ENCODE measurements around the gene PFKL. TPM values are rescaled to one million over a fixed set of nuclear protein-coding genes. Genes with fewer than 3 reads are reported as not detected.

PFKL gene
- polyA plus RNA-seq, 4 donors = 138 to 281 (median 216) TPM

- H3K4me3 ChIP-seq (ENCODE audit: low read depth in 1 of 3, low read length in 3 of 3) = no peak overlapping the region
- no peaks in the 10 kb centered on the region for H3K4me1 ChIP-seq (ENCODE audit: control insufficient read depth in 3 of 3, insufficient read depth in 2 of 3, low read depth in 1 of 3, low read length in 2 of 3)
- H3K36me3 ChIP-seq (ENCODE audit: control insufficient read depth in 3 of 3, insufficient read depth in 2 of 3, low read depth in 1 of 3, low read length in 3 of 3) = no peaks in the 10 kb centered on the region
- H3K27me3 ChIP-seq (ENCODE audit: control insufficient read depth in 3 of 3, insufficient read depth in 3 of 3, low read length in 3 of 3) = peaks cover 0 to 9% (median 0%) of the 10 kb centered on the region in 3 donors
- FAIRE-seq (no peak), DNase-seq (no peak)
- no peak overlapping the region for H3K27ac ChIP-seq (ENCODE audit: low read depth in 1 of 3, low read length in 2 of 3)
- H3K9me3 ChIP-seq (ENCODE audit: control insufficient read depth in 2 of 2, insufficient read depth in 1 of 2, low read depth in 1 of 2, low read length in 1 of 2) = no peaks in the 10 kb centered on the region
- 85 to 89% (median 86%) methylated on average over 24 of the region's 24 CpGs for WGBS, 3 donors
Measured at GRCh38 chr21:44374601-44375280, 74.9 kb downstream of the PFKL start.

DNA sequence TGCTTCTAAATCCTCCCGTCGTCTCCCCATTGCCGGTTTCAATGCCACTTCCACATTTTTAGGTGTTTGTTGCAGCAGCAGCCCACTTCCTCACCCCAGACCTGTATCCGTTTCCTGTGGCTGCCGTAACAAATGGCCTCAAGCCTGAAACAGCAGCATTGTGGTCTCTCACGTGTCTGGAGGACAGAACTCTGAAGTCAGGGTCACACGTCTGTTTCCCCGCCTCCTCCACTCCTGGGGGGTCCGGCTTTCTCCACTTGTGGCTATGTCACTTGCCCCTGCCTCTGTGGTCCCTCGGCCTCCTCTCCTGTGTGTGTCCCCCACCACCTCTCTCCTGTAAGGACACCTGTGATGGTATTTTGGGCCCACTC is 75.4 kb downstream of the PFKL start:
- FAIRE-seq (no peak), DNase-seq (peak in 1 of 2 donors; percentile 50)
- H3K27ac ChIP-seq (ENCODE audit: low read depth in 1 of 3, low read length in 2 of 3) = no peak overlapping the region
- H3K4me3 ChIP-seq (ENCODE audit: low read depth in 1 of 3, low read length in 3 of 3) = no peak overlapping the region
- H3K36me3 ChIP-seq (ENCODE audit: control insufficient read depth in 3 of 3, insufficient read depth in 2 of 3, low read depth in 1 of 3, low read length in 3 of 3) = no peaks in the 10 kb centered on the region
- peaks cover 0 to 6% (median 0%) of the 10 kb centered on the region in 3 donors for H3K27me3 ChIP-seq (ENCODE audit: control insufficient read depth in 3 of 3, insufficient read depth in 3 of 3, low read length in 3 of 3)
- WGBS, 3 donors = 61 to 76% (median 67%) methylated on average over 10 of the region's 10 CpGs
- no peaks in the 10 kb centered on the region for H3K4me1 ChIP-seq (ENCODE audit: control insufficient read depth in 3 of 3, insufficient read depth in 2 of 3, low read depth in 1 of 3, low read length in 2 of 3)
- H3K9me3 ChIP-seq (ENCODE audit: control insufficient read depth in 2 of 2, insufficient read depth in 1 of 2, low read depth in 1 of 2, low read length in 1 of 2) = no peaks in the 10 kb centered on the region

GRCh38 chr21:44375761-44376241 is 75.9 kb downstream of the PFKL start:
- WGBS, 3 donors = 84 to 90% (median 87%) methylated on average over 19 of the region's 19 CpGs
- H3K9me3 ChIP-seq (ENCODE audit: control insufficient read depth in 2 of 2, insufficient read depth in 1 of 2, low read depth in 1 of 2, low read length in 1 of 2) = no peaks in the 10 kb centered on the region
- no peak overlapping the region for H3K27ac ChIP-seq (ENCODE audit: low read depth in 1 of 3, low read length in 2 of 3)
- H3K27me3 ChIP-seq (ENCODE audit: control insufficient read depth in 3 of 3, insufficient read depth in 3 of 3, low read length in 3 of 3) = peaks cover 0 to 2% (median 0%) of the 10 kb centered on the region in 3 donors
- DNase-seq (no peak), FAIRE-seq (no peak)
- no peaks in the 10 kb centered on the region for H3K36me3 ChIP-seq (ENCODE audit: control insufficient read depth in 3 of 3, insufficient read depth in 2 of 3, low read depth in 1 of 3, low read length in 3 of 3)
- no peaks in the 10 kb centered on the region for H3K4me1 ChIP-seq (ENCODE audit: control insufficient read depth in 3 of 3, insufficient read depth in 2 of 3, low read depth in 1 of 3, low read length in 2 of 3)
- no peak overlapping the region for H3K4me3 ChIP-seq (ENCODE audit: low read depth in 1 of 3, low read length in 3 of 3)

- 87 to 91% (median 88%) methylated on average over 9 of the region's 9 CpGs for WGBS, 3 donors
- no peaks in the 10 kb centered on the region for H3K9me3 ChIP-seq (ENCODE audit: control insufficient read depth in 2 of 2, insufficient read depth in 1 of 2, low read depth in 1 of 2, low read length in 1 of 2)
- FAIRE-seq = no peak
Measured at GRCh38 chr21:44376606-44377005, 76.8 kb downstream of the PFKL start.

More at GRCh38 chr21:44376606-44377005, 76.8 kb downstream of the PFKL start:
- Histone ChIP-seq H3K27ac (ENCODE audit: low read depth in 1 of 3, low read length in 2 of 3) (no peak overlapping the region), H3K4me3 (ENCODE audit: low read depth in 1 of 3, low read length in 3 of 3) (no peak overlapping the region), H3K4me1 (ENCODE audit: control insufficient read depth in 3 of 3, insufficient read depth in 2 of 3, low read depth in 1 of 3, low read length in 2 of 3) (no peaks in the 10 kb centered on the region), H3K27me3 (ENCODE audit: control insufficient read depth in 3 of 3, insufficient read depth in 3 of 3, low read length in 3 of 3) (no peaks in the 10 kb centered on the region), H3K36me3 (ENCODE audit: control insufficient read depth in 3 of 3, insufficient read depth in 2 of 3, low read depth in 1 of 3, low read length in 3 of 3) (no peaks in the 10 kb centered on the region)
- no peak for DNase-seq

Other genes with a start within 250 kb of the PFKL start
- gene PWP2, start 192.7 kb upstream of the PFKL start, polyA plus RNA-seq = 10 to 100 TPM in 3 of 4 donors, 1 to 10 TPM in 1; 6.7 to 44.0 (median 17.7) TPM
- gene GATD3, start 166.4 kb upstream of the PFKL start, polyA plus RNA-seq = 10 to 100 TPM in 3 of 4 donors, 1 to 10 TPM in 1; 7.8 to 70.2 (median 33.3) TPM
- 1 to 10 TPM in 3 of 4 donors, under 1 TPM in 1; 0.89 to 3.3 (median 2.9) TPM for gene ICOSLG, start 59.1 kb upstream of the PFKL start, polyA plus RNA-seq
- under 1 TPM in 1 of 4 donors, not detected in 3; 0.07 TPM for gene DNMT3L, start 38.2 kb upstream of the PFKL start, polyA plus RNA-seq
- gene AIRE, start 14.2 kb upstream of the PFKL start, polyA plus RNA-seq = 1 to 10 TPM in 1 of 4 donors, under 1 TPM in 1, not detected in 2; 0.06 to 7.0 TPM
- gene CFAP410, start 39.3 kb downstream of the PFKL start, polyA plus RNA-seq = 10 to 100 TPM; 17.9 to 35.9 (median 32.3) TPM
- 1 to 10 TPM in 3 of 4 donors, under 1 TPM in 1; 0.89 to 2.7 (median 2.3) TPM for gene TRPM2, start 53.6 kb downstream of the PFKL start, polyA plus RNA-seq
- 10 to 100 TPM in 1 of 4 donors, 1 to 10 TPM in 1, under 1 TPM in 2; 0.22 to 17.3 (median 1.3) TPM for gene LRRC3, start 155.5 kb downstream of the PFKL start, polyA plus RNA-seq
- not detected for gene KRTAP10-1, start 240.1 kb downstream of the PFKL start, polyA plus RNA-seq

Data from small intestine (tissue), 7 donors.